ENCODE measurements around the gene PRPSAP1.

PRPSAP1 gene

GRCh38 chr17:76357597-76358158, 4.0 kb upstream of the PRPSAP1 start:
- no peak overlapping the region for H3K4me3 ChIP-seq (ENCODE audit: low read depth, low read length)
- no peak for TF ChIP-seq CTCF (conservative IDR thresholded peaks at IDR 0.05; ENCODE audit: low read depth, low read length)
- DNase-seq (ENCODE audit: low read depth) = no peak

- no peak for DNase-seq (ENCODE audit: low read depth)
- TF ChIP-seq CTCF (conservative IDR thresholded peaks at IDR 0.05; ENCODE audit: low read depth, low read length) = no peak
- H3K4me3 ChIP-seq (ENCODE audit: low read depth, low read length) = no peak overlapping the region
Observed at GRCh38 chr17:76356803-76357456, 3.2 kb upstream of the PRPSAP1 start.

- no peak overlapping the region for H3K4me3 ChIP-seq (ENCODE audit: low read depth, low read length)
- no peak for TF ChIP-seq CTCF (conservative IDR thresholded peaks at IDR 0.05; ENCODE audit: low read depth, low read length)
- DNase-seq (ENCODE audit: low read depth) = no peak
Observed at GRCh38 chr17:76354747-76355310, 1.1 kb upstream of the PRPSAP1 start.

- TF ChIP-seq CTCF (conservative IDR thresholded peaks at IDR 0.05; ENCODE audit: low read depth, low read length) = no peak
- H3K4me3 ChIP-seq (ENCODE audit: low read depth, low read length) = peak overlapping the region; percentile 96
- DNase-seq (ENCODE audit: low read depth) = no peak
Observed at GRCh38 chr17:76354317-76354729, 607 bp upstream of the PRPSAP1 start.

- peak overlapping the region; percentile 96 for H3K4me3 ChIP-seq (ENCODE audit: low read depth, low read length)
- no peak for TF ChIP-seq CTCF (conservative IDR thresholded peaks at IDR 0.05; ENCODE audit: low read depth, low read length)
- DNase-seq (ENCODE audit: low read depth) = no peak
Observed at GRCh38 chr17:76353004-76353598, 615 bp downstream of the PRPSAP1 start.

- no peak for DNase-seq (ENCODE audit: low read depth)
- TF ChIP-seq CTCF (conservative IDR thresholded peaks at IDR 0.05; ENCODE audit: low read depth, low read length) = no peak
- no peak overlapping the region for H3K4me3 ChIP-seq (ENCODE audit: low read depth, low read length)
Observed at GRCh38 chr17:76351526-76352071, 2.1 kb downstream of the PRPSAP1 start.
